ENCODE results near the gene IGFBP2.

DNA sequence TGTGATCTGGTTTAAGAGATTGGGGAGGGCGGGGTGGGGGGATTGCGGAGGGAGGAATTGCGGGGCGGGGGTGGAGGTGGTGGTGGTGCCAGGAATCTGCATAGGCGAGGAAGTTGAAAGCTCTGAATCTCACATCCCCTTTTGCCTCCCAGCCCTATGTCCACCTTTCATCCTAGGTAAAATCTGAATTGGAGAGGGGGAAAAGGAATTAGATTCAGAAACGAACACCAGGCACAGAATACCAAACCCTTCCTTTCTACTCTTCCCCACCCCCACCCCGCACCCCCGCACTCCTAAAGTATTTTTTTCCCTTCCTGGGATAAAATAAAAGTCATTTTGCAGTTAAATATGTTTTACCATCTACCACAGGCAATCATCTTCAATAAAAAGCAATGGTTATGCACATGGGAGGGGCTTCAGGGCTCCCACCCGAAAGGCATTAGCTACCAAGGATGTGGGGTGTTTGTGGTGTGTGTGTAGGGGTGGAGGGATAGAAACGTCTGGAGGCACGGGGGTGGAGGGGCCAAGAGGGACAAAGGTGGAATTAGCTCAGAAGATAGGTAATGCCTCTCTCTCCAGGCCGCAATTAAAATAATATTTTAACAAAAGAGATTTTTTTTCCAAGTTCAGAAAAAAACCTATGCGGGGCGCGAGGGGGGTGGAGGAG lies 60.3 kb downstream of the IGFBP2 start:
- TF ChIP-seq SUZ12 (IDR thresholded peaks at IDR 0.05; ENCODE audit: extremely low read depth, insufficient read depth, insufficient read length): no peak
- no peak for TF ChIP-seq YY1 (IDR thresholded peaks at IDR 0.05; ENCODE audit: insufficient read depth, insufficient read length)
- no peak for TF ChIP-seq ZNF274 (IDR thresholded peaks at IDR 0.05; ENCODE audit: low read depth, low read length)
